Large intestine (tissue), 3 donors: ENCODE measurements around the gene TBX21. TPM values are rescaled to one million over a fixed set of nuclear protein-coding genes. Genes with fewer than 3 reads are reported as not detected.

Experiments used
- DNase-seq, 2 donors: peaks; one replicate each; pipeline versions ENCODE4 v3.0.0 to v3.0.0-alpha.2; 2013
- H3K27ac ChIP-seq: one replicate; pipeline ENCODE4 v1.5.1; 2013; ENCODE audit warnings: low read length
- H3K27me3 ChIP-seq: 2 replicates; pipeline ENCODE4 v1.6.1; 2013; ENCODE audit warnings: low read length; ENCODE audit not compliant: control insufficient read depth, insufficient read depth
- H3K36me3 ChIP-seq: 2 replicates; pipeline ENCODE4 v1.6.1; 2013; ENCODE audit warnings: low read length; ENCODE audit not compliant: control insufficient read depth, insufficient read depth
- H3K4me1 ChIP-seq: one replicate; pipeline ENCODE4 v1.6.1; 2013; ENCODE audit warnings: low read length; ENCODE audit not compliant: control insufficient read depth, insufficient read depth
- H3K4me3 ChIP-seq: one replicate; pipeline ENCODE4 v1.5.1; 2013; ENCODE audit warnings: low read length
- H3K9me3 ChIP-seq: one replicate; pipeline ENCODE4 v1.6.1; 2013; ENCODE audit warnings: mild to moderate bottlenecking, low read depth, low read length, moderate library complexity; ENCODE audit not compliant: control insufficient read depth
- WGBS: methylation state at CpG from one replicate; pipeline ENCODE4 v1.1.5; 2013; ENCODE audit warnings: low lambda C conversion rate; ENCODE audit not compliant: insufficient coverage; 5-methylcytosine and 5-hydroxymethylcytosine counted together
- polyA plus RNA-seq: library from polyadenylated mRNA; unstranded; fragments of 120-200 nt; gene quantifications from one replicate; pipeline ENCODE4 v1.2.1, GENCODE V29; 2013

TBX21 gene
- polyA plus RNA-seq, 1 donor = 0.28 TPM

DNA sequence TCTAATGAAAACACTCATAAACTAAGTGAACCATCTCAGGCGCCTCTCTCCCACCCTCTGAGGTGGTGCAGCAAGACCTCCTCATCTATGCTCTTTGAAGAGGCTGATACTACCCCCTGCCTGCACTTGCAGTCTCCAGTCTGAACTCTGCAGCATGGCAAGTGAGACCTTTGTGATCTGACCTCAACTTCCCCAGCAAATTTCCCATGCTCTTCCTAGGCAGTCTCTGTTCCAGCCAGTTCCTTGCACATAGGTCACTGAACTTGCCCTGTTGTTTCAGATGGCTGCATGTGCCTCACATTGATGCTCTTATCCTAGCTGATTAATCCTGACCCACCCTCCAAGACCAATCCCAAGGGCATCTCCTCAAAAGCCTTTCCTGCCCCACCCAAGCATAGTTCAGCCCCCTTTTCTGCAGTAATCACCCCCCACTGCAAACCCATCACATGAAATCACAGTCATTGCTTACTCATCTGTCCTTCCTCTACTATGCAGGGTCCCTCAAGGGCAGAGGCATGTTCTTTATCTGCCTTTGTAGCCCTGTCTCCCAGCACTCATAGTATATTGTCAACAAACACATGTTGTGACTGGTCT, 42.0 kb downstream of the TBX21 start:
- no peak overlapping the region for H3K4me3 ChIP-seq
- DNase-seq = no peak
- H3K27ac ChIP-seq = no peak overlapping the region
- peaks cover 39% of the 10 kb centered on the region for H3K27me3 ChIP-seq
- no peaks in the 10 kb centered on the region for H3K4me1 ChIP-seq
- no peaks in the 10 kb centered on the region for H3K9me3 ChIP-seq
- no CpG with 5 or more reads among the region's 1 CpG for WGBS
- no peaks in the 10 kb centered on the region for H3K36me3 ChIP-seq

DNA sequence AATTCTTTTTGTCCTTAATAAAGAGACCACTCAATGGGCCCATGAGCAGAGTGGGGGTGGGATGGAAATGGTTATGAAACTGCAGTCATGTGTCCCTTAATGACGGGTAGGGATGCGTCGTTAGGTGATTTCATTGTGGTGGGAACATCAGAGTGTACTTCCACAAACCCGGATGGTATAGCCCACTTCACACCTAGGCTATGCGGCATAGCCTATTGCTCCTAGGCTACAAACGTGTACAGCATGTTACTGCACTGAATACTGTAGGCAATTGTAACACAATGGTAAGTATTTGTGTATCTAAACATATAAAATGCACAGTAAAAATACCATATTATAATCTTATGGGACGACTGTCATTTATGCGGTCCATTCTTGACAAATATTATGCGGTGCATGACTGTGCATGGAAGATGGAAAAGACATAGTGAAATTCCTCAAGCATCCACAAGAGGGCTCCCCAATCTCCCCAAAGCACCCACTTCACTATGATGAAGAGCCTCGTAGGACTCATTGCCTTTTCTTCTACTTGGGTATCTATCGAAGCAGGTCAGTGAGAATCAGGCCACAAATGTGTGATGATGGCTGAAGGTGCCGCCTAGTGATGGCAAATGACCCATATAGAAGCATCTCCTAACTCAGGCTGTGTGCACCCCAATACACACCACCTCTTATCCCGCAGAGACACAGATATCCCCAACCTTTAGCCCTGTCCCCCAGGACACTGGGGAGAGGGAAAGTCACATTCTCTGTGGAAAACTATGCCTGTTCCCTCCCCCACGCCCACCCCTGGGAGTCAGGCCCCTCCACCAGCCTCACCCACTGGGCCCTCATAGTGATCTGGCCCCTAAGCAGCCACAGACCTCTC, 43.5 kb downstream of the TBX21 start:
- Histone ChIP-seq H3K27me3 (peaks cover 48% of the 10 kb centered on the region), H3K27ac (no peak overlapping the region), H3K4me1 (no peaks in the 10 kb centered on the region), H3K36me3 (no peaks in the 10 kb centered on the region), H3K9me3 (no peaks in the 10 kb centered on the region), H3K4me3 (no peak overlapping the region)
- WGBS = 100% methylated on average over 1 of the region's 14 CpGs
- DNase-seq = peak in 1 of 2 donors; percentile 27

GRCh38 chr17:47778184-47778635, 45.2 kb downstream of the TBX21 start:
- H3K27me3 ChIP-seq = peaks cover 52% of the 10 kb centered on the region
- H3K4me1 ChIP-seq = no peaks in the 10 kb centered on the region
- no peak overlapping the region for H3K27ac ChIP-seq
- no peak for DNase-seq
- WGBS = no CpG with 5 or more reads among the region's 45 CpGs
- no peaks in the 10 kb centered on the region for H3K9me3 ChIP-seq
- no peaks in the 10 kb centered on the region for H3K36me3 ChIP-seq
- H3K4me3 ChIP-seq = no peak overlapping the region

DNA sequence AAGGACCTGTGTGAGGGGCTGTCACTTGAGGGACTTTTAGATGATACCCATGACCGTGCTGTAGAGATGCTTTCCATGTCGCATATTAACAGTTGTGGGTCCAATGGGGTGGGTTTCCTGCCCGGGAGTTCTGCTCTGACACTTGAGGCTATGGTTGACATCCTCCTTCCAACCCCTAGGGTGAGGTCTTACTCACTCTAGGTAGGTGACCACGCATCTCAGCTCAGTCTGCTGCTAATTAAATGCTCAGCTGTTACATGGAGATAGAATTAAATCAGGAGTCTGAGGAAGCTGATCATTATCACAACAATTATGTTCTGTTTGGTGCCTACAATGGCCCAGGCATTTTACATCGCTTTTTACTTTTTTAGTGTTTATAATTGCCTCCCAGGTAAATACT, 48.4 kb downstream of the TBX21 start:
- Histone ChIP-seq H3K27me3 (peaks cover 46% of the 10 kb centered on the region), H3K9me3 (no peaks in the 10 kb centered on the region), H3K27ac (no peak overlapping the region), H3K36me3 (no peaks in the 10 kb centered on the region), H3K4me3 (no peak overlapping the region), H3K4me1 (no peaks in the 10 kb centered on the region)
- WGBS = 100% methylated on average over 1 of the region's 5 CpGs
- no peak for DNase-seq

DNA sequence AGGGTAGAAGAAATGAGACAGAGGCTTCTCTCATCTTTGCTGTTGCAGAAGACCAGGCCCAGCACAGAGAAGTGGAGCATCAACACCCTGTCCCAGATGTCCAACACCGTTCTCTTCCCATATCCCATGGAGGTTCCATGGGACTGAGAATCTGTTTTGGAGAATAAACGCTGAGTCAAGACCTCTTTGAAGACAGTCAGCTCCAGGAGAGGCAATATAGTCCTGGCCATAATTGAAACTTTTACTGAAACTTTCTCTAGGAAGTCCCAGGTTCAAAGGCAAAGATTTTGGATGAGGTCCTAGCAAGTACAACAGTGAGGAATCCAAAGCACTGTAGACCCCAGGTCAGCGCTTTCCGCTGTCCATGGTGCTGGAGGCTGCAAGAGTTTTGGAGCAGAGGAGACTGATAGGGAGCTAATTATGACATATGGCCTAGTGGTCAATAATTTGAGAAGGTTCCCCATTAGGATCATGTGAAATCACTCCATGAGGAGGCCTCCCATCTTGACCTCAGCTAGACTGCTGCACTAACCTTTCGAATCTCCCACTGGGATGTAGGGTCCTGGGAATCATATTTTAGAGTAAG, 52.6 kb downstream of the TBX21 start:
- Histone ChIP-seq H3K36me3 (no peaks in the 10 kb centered on the region), H3K4me3 (no peak overlapping the region), H3K27ac (no peak overlapping the region), H3K9me3 (no peaks in the 10 kb centered on the region), H3K4me1 (no peaks in the 10 kb centered on the region), H3K27me3 (peaks cover 47% of the 10 kb centered on the region)
- WGBS = 80% methylated on average over 1 of the region's 5 CpGs
- peak in 1 of 2 donors; percentile 15 for DNase-seq

GRCh38 chr17:47789611-47790561, 56.9 kb downstream of the TBX21 start:
- Histone ChIP-seq H3K9me3 (no peaks in the 10 kb centered on the region), H3K36me3 (no peaks in the 10 kb centered on the region), H3K4me1 (no peaks in the 10 kb centered on the region), H3K27ac (no peak overlapping the region), H3K27me3 (peaks cover 57% of the 10 kb centered on the region), H3K4me3 (peak overlapping the region; percentile 10)
- no CpG with 5 or more reads among the region's 70 CpGs for WGBS
- DNase-seq = peak in 1 of 2 donors; percentile 32

- H3K27ac ChIP-seq = no peak overlapping the region
- WGBS = no CpG with 5 or more reads among the region's 3 CpGs
- DNase-seq = no peak
- no peaks in the 10 kb centered on the region for H3K4me1 ChIP-seq
- H3K36me3 ChIP-seq = no peaks in the 10 kb centered on the region
- peaks cover 55% of the 10 kb centered on the region for H3K27me3 ChIP-seq
- no peaks in the 10 kb centered on the region for H3K9me3 ChIP-seq
- no peak overlapping the region for H3K4me3 ChIP-seq
These were observed 58.0 kb downstream of the TBX21 start for GRCh38 chr17:47791025-47791424.

DNA sequence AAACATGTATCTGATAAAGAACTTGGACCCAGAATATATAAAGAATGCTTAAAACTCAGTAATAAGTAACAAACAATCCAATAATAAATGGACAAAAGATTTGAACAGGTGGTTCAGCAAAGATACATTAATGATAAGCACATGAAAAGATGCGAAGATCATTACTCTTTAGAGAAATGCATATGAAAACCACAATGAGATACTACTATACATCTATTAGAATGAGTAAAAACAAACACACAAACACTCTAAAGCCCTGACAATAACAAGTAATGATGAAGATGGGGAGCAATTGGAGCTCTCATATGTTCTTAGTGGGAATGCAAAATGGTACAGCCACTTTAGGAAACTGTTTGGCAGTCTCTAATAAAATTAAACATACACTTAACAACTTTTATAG, 59.4 kb downstream of the TBX21 start:
- 71% methylated on average over 1 of the region's 1 CpG for WGBS
- Histone ChIP-seq H3K27me3 (peaks cover 50% of the 10 kb centered on the region), H3K27ac (no peak overlapping the region), H3K36me3 (no peaks in the 10 kb centered on the region), H3K9me3 (no peaks in the 10 kb centered on the region), H3K4me1 (no peaks in the 10 kb centered on the region), H3K4me3 (no peak overlapping the region)
- DNase-seq = no peak

- no peaks in the 10 kb centered on the region for H3K36me3 ChIP-seq
- H3K4me1 ChIP-seq = no peaks in the 10 kb centered on the region
- H3K27me3 ChIP-seq = peaks cover 47% of the 10 kb centered on the region
- no peak overlapping the region for H3K27ac ChIP-seq
- no peaks in the 10 kb centered on the region for H3K9me3 ChIP-seq
- no peak overlapping the region for H3K4me3 ChIP-seq
- no CpG with 5 or more reads among the region's 6 CpGs for WGBS
- DNase-seq = no peak
These were observed 59.9 kb downstream of the TBX21 start for GRCh38 chr17:47792979-47793378.
